ENCODE data around the gene LRIG3. TPM values are rescaled to one million over a fixed set of nuclear protein-coding genes. Genes with fewer than 3 reads are reported as not detected.

The LRIG3 gene
- total and polyA plus RNA-seq, 2 donors (not counting 3 experiments of a cell fraction or from before 2014, with no cell fraction given), result 55.5 to 55.7 TPM

DNA sequence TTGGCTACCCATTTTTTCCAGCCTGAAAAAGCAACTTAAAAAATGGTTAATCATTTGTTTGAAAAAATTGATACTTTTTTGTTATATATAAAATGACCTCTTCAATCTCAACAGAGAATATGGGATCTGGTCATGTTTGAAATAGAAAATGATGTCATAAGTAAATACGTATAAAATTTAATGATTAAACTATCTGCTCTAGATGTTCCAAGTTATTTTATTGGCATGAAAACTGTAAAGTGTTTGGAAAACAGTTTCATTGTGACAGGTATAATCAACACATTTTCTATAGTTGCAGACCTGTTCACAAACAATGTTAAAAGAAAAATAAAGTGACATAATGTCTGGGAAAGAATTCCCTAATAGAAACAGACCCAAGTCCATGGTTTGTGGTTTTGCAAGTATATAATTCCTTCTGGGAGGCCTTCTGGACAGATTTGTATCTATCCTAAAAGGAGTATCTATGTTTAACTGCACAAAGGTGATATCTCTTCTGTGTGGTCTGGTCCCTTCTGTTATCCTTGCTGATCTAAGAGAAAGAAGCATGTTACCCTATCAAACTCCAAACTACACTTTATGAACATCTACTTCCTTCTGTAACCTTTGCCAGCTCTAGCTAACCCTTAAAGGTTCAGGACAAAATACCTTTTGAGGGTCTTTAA, 39.5 kb upstream of the LRIG3 start:
- intact Hi-C loops (cut with micrococcal nuclease), result loop anchor here (5.0 kb wide), 1 partner anchor 118 kb away; no protein-coding TSS in a partner anchor
- Histone ChIP-seq H3K27me3 (ENCODE audit: control insufficient read depth in 2 of 2, insufficient read depth in 2 of 2, low read length in 2 of 2) (no peaks in the 10 kb centered on the region), H3K9me3 (replicated peaks; ENCODE audit: control insufficient read depth, insufficient read depth, low read length) (no peaks in the 10 kb centered on the region), H3K79me2 (ENCODE audit: control insufficient read depth, insufficient read depth, low read length) (no peaks in the 10 kb centered on the region), H3K4me2 (ENCODE audit: insufficient read depth, low read length) (no peak overlapping the region), H3K27ac (ENCODE audit: insufficient read depth, low read depth, low read length) (no peak overlapping the region), H3K9me1 (replicated peaks; ENCODE audit: control insufficient read depth, extremely low read depth, insufficient read depth, low read length) (no peaks in the 10 kb centered on the region), H2AFZ (ENCODE audit: low read depth, low read length) (no peak overlapping the region), H3K36me3 (ENCODE audit: control insufficient read depth in 2 of 2, extremely low read depth in 1 of 2, insufficient read depth in 2 of 2, low read length in 2 of 2) (no peaks in the 10 kb centered on the region), H3K9ac (replicated peaks; ENCODE audit: extremely low read depth, insufficient read depth, low read length) (no peak overlapping the region), H3K4me1 (ENCODE audit: control insufficient read depth, extremely low read depth, insufficient read depth, low read length) (peaks cover 18% of the 10 kb centered on the region), H4K20me1 (replicated peaks; ENCODE audit: control insufficient read depth, extremely low read depth, insufficient read depth, low read length) (no peaks in the 10 kb centered on the region), H3K4me3 (replicated peaks in 1 of 3; ENCODE audit: insufficient read depth in 1 of 3, low read depth in 1 of 3, low read length in 3 of 3) (no peak overlapping the region)
- ChIA-PET POLR2A (no interaction called here), CTCF (interaction anchor here (1.3 kb wide), 1 partner anchor 419 kb away, joined by 4 read pairs; no protein-coding TSS in a partner anchor)
- no TSS peak for BruUV-seq (replicated peaks)
- DNase-seq (ENCODE audit: low read depth, low spot score) (no peak), FAIRE-seq (no peak)
- TF ChIP-seq POLR2AphosphoS5 (IDR thresholded peaks at IDR 0.05; ENCODE audit: insufficient read depth, low read depth, low read length) (no peak), GATA2 (IDR thresholded peaks at IDR 0.05; ENCODE audit: insufficient read depth, insufficient read length, low read depth, low read length) (no peak), EZH2 (IDR thresholded peaks at IDR 0.05; ENCODE audit: borderline replicate concordance, low read depth, low read length, severe bottlenecking) (no peak), JUN (IDR thresholded peaks at IDR 0.05; ENCODE audit: borderline replicate concordance, insufficient read depth, insufficient read length, low read depth) (no peak), MYC (IDR thresholded peaks at IDR 0.05; ENCODE audit: low read depth, low read length) (no peak)
- TF ChIP-seq, protein P1, sequence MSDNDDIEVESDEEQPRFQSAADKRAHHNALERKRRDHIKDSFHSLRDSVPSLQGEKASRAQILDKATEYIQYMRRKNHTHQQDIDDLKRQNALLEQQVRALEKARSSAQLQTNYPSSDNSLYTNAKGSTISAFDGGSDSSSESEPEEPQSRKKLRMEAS (IDR thresholded peaks at IDR 0.05; ENCODE audit: insufficient read depth, insufficient read length), result no peak
- dilution Hi-C loops (cut with MboI; ENCODE audit: extremely low pct_ligation_motif_present, low sequenced_read_pairs), result no loop called here

DNA sequence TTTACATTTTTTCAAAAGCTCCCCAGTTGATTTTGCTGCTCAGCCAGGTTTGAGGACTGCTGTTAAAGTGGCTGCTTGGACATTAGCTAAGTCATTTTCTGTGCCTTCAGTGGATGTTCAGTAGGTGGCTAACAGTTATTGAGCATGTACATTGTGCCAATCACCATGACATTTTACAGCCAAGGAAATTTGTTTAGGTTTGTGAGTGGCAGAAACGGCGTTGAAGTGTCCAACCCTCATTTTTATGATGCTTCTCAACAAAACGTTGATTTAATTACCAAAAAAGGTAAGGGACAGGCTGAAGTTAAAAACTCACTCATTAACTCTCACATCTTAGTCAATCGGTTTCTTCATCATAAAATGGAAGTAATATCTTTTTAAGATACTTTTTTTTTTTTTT, 37.0 kb upstream of the LRIG3 start:
- no peak overlapping the region for H3K4me3 ChIP-seq (replicated peaks in 1 of 3; ENCODE audit: insufficient read depth in 1 of 3, low read depth in 1 of 3, low read length in 3 of 3)

More for the DNA sequence above, 37.0 kb upstream of the LRIG3 start:
- Histone ChIP-seq H3K27me3 (ENCODE audit: control insufficient read depth in 2 of 2, insufficient read depth in 2 of 2, low read length in 2 of 2) (no peaks in the 10 kb centered on the region), H3K9ac (replicated peaks; ENCODE audit: extremely low read depth, insufficient read depth, low read length) (no peak overlapping the region), H3K9me3 (replicated peaks; ENCODE audit: control insufficient read depth, insufficient read depth, low read length) (no peaks in the 10 kb centered on the region), H3K4me1 (ENCODE audit: control insufficient read depth, extremely low read depth, insufficient read depth, low read length) (peaks cover 13% of the 10 kb centered on the region), H4K20me1 (replicated peaks; ENCODE audit: control insufficient read depth, extremely low read depth, insufficient read depth, low read length) (no peaks in the 10 kb centered on the region), H3K27ac (ENCODE audit: insufficient read depth, low read depth, low read length) (no peak overlapping the region), H2AFZ (ENCODE audit: low read depth, low read length) (no peak overlapping the region), H3K36me3 (ENCODE audit: control insufficient read depth in 2 of 2, extremely low read depth in 1 of 2, insufficient read depth in 2 of 2, low read length in 2 of 2) (no peaks in the 10 kb centered on the region), H3K9me1 (replicated peaks; ENCODE audit: control insufficient read depth, extremely low read depth, insufficient read depth, low read length) (no peaks in the 10 kb centered on the region), H3K79me2 (ENCODE audit: control insufficient read depth, insufficient read depth, low read length) (no peaks in the 10 kb centered on the region), H3K4me2 (ENCODE audit: insufficient read depth, low read length) (no peak overlapping the region)
- BruUV-seq (replicated peaks), result no TSS peak
- dilution Hi-C loops (cut with MboI; ENCODE audit: extremely low pct_ligation_motif_present, low sequenced_read_pairs), result no loop called here
- TF ChIP-seq POLR2AphosphoS5 (IDR thresholded peaks at IDR 0.05; ENCODE audit: insufficient read depth, low read depth, low read length) (no peak), JUN (IDR thresholded peaks at IDR 0.05; ENCODE audit: borderline replicate concordance, insufficient read depth, insufficient read length, low read depth) (no peak)
- TF ChIP-seq, protein P2, sequence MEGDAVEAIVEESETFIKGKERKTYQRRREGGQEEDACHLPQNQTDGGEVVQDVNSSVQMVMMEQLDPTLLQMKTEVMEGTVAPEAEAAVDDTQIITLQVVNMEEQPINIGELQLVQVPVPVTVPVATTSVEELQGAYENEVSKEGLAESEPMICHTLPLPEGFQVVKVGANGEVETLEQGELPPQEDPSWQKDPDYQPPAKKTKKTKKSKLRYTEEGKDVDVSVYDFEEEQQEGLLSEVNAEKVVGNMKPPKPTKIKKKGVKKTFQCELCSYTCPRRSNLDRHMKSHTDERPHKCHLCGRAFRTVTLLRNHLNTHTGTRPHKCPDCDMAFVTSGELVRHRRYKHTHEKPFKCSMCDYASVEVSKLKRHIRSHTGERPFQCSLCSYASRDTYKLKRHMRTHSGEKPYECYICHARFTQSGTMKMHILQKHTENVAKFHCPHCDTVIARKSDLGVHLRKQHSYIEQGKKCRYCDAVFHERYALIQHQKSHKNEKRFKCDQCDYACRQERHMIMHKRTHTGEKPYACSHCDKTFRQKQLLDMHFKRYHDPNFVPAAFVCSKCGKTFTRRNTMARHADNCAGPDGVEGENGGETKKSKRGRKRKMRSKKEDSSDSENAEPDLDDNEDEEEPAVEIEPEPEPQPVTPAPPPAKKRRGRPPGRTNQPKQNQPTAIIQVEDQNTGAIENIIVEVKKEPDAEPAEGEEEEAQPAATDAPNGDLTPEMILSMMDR (IDR thresholded peaks at IDR 0.05; ENCODE audit: extremely low read depth in 1 of 2, insufficient read depth in 1 of 2, low read depth in 1 of 2, low read length in 2 of 2), result no peak
- TF ChIP-seq, protein P1 (IDR thresholded peaks at IDR 0.05; ENCODE audit: insufficient read depth, insufficient read length), result no peak
- intact Hi-C loops (cut with micrococcal nuclease), result no loop called here
- FAIRE-seq (no peak), DNase-seq (ENCODE audit: low read depth, low spot score) (no peak)
- CTCF ChIA-PET, result no interaction called here
- POLR2A ChIA-PET, result no interaction called here

All from endothelial cell of umbilical vein (primary cell).